ENCODE measurements around the gene FAM200A.

GRCh38 chr7:99500637-99501009, 51.3 kb downstream of the FAM200A start:
- TF ChIP-seq POLR2AphosphoS5 (IDR thresholded peaks at IDR 0.05) (no peak), POLR2A (IDR thresholded peaks at IDR 0.05; ENCODE audit: low read depth) (no peak), CTCF (IDR thresholded peaks at IDR 0.05) (no peak)
